MM.1S (cell line): ENCODE results near the gene KRTCAP3.
"Not testable (repeated sequence)": the region's sequence is repeated elsewhere in the genome, so short reads cannot be mapped to it uniquely, and the experiment has no call there.

Experiments used
- DNase-seq: peaks from one replicate; pipeline ENCODE4 v3.0.0-alpha.2; 2015
- H2AFZ ChIP-seq: fragments of 300-600 bp; sonication (generic); 2 replicates; pipeline ENCODE4 v1.6.0; 2016; ENCODE audit warnings: antibody characterized with exemption, low read length
- H3F3A ChIP-seq: fragments of 300-600 bp; sonication (generic); 2 replicates; pipeline ENCODE4 v1.6.1; 2016; ENCODE audit warnings: mild to moderate bottlenecking, antibody characterized with exemption, low read length, moderate library complexity, mixed read lengths; ENCODE audit not compliant: insufficient read depth
- H3K27ac ChIP-seq: fragments of 300-600 bp; sonication (generic); 2 replicates; pipeline ENCODE4 v1.5.1; 2016; ENCODE audit warnings: mild to moderate bottlenecking, low read length
- H3K27me3 ChIP-seq: fragments of 300-600 bp; sonication (generic); replicated peaks from 2 replicates; pipeline ENCODE4 v1.6.0; 2016; ENCODE audit warnings: low read length; ENCODE audit not compliant: insufficient read depth
- H3K36me3 ChIP-seq: fragments of 300-600 bp; sonication (generic); replicated peaks from 2 replicates; pipeline ENCODE4 v1.6.1; 2016; ENCODE audit warnings: mild to moderate bottlenecking, low read length, mixed read lengths; ENCODE audit not compliant: insufficient read depth
- H3K4me1 ChIP-seq: fragments of 300-600 bp; sonication (generic); 2 replicates; pipeline ENCODE4 v1.6.1; 2016; ENCODE audit warnings: low read length, mixed read lengths
- H3K4me2 ChIP-seq: fragments of 300-600 bp; sonication (generic); 2 replicates; pipeline ENCODE4 v1.6.0; 2016; ENCODE audit warnings: low read depth, low read length
- H3K4me3 ChIP-seq: fragments of 300-600 bp; sonication (generic); 2 replicates; pipeline ENCODE4 v1.5.1; 2016; ENCODE audit warnings: low read length, mixed read lengths
- H3K79me2 ChIP-seq: fragments of 300-600 bp; sonication (generic); 2 replicates; pipeline ENCODE4 v1.6.1; 2016; ENCODE audit warnings: mixed run types, low read length, mixed read lengths
- H3K9ac ChIP-seq: fragments of 300-600 bp; sonication (generic); 2 replicates; pipeline ENCODE4 v1.6.1; 2016; ENCODE audit warnings: low read length, mixed read lengths
- H3K9me2 ChIP-seq: fragments of 300-600 bp; sonication (generic); replicated peaks from 2 replicates; pipeline ENCODE4 v1.6.1; 2016; ENCODE audit warnings: mild to moderate bottlenecking, low read length, mixed read lengths; ENCODE audit not compliant: insufficient read depth
- H3K9me3 ChIP-seq: fragments of 300-600 bp; sonication (generic); replicated peaks from 2 replicates; pipeline ENCODE4 v1.6.1; 2016; ENCODE audit warnings: mild to moderate bottlenecking, low read length, mixed read lengths; ENCODE audit not compliant: insufficient read depth
- H4K20me1 ChIP-seq: fragments of 300-600 bp; sonication (generic); 2 replicates; pipeline ENCODE4 v1.6.1; 2016; ENCODE audit warnings: mild to moderate bottlenecking, low read length, moderate library complexity, mixed read lengths; ENCODE audit not compliant: insufficient read depth
- EZH2 ChIP-seq: fragments of 300-600 bp; sonication (generic); optimal IDR thresholded peaks from 2 replicates; pipeline ENCODE3; 2017; ENCODE audit warnings: low read depth, mild to moderate bottlenecking, antibody characterized with exemption, low read length, mixed read lengths
- EZH2phosphoT487 ChIP-seq: fragments of 300-600 bp; sonication (generic); IDR thresholded peaks from 2 replicates; pipeline ENCODE4 v1.6.1; 2018; ENCODE audit warnings: antibody characterized with exemption, low read length
- TF ChIP-seq, protein P1 (sequence below): fragments of 300-600 bp; sonication (generic); IDR thresholded peaks from 2 replicates; pipeline ENCODE4 v1.5.1; 2016; ENCODE audit warnings: antibody characterized with exemption, low read length, mixed read lengths

The KRTCAP3 gene

DNA sequence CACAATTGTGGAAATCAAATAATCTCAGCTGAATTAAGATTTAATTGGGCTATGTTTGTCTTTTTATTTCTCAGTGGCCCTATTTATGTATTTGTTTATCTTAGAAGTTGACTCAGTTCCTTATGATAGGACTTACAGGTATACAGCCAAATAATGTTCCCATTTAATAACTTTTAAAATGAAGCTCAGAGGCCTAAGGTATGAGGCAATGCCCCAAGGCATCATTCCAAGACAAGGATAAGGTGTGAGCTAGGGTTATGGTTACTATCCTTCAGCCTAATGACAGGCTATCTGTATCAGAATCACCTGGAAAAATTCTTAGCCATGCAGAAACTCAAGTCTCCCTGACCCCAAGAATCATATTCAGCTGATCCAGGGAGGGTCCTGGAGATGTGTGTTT is 21.2 kb upstream of the KRTCAP3 start:
- Histone ChIP-seq H2AFZ (no peak overlapping the region), H3F3A (no peaks in the 10 kb centered on the region), H3K4me1 (no peaks in the 10 kb centered on the region), H3K9ac (no peak overlapping the region), H3K9me3 (no peaks in the 10 kb centered on the region), H3K4me2 (no peak overlapping the region), H3K4me3 (no peak overlapping the region), H3K36me3 (no peaks in the 10 kb centered on the region), H3K27me3 (no peaks in the 10 kb centered on the region; the same call in 1 of the 2 replicates), H3K79me2 (no peaks in the 10 kb centered on the region), H3K27ac (no peak overlapping the region), H3K9me2 (no peaks in the 10 kb centered on the region), H4K20me1 (no peaks in the 10 kb centered on the region)
- DNase-seq: no peak
- TF ChIP-seq EZH2phosphoT487 (no peak), EZH2 (no peak)
- TF ChIP-seq, protein P1, sequence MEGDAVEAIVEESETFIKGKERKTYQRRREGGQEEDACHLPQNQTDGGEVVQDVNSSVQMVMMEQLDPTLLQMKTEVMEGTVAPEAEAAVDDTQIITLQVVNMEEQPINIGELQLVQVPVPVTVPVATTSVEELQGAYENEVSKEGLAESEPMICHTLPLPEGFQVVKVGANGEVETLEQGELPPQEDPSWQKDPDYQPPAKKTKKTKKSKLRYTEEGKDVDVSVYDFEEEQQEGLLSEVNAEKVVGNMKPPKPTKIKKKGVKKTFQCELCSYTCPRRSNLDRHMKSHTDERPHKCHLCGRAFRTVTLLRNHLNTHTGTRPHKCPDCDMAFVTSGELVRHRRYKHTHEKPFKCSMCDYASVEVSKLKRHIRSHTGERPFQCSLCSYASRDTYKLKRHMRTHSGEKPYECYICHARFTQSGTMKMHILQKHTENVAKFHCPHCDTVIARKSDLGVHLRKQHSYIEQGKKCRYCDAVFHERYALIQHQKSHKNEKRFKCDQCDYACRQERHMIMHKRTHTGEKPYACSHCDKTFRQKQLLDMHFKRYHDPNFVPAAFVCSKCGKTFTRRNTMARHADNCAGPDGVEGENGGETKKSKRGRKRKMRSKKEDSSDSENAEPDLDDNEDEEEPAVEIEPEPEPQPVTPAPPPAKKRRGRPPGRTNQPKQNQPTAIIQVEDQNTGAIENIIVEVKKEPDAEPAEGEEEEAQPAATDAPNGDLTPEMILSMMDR: no peak

DNA sequence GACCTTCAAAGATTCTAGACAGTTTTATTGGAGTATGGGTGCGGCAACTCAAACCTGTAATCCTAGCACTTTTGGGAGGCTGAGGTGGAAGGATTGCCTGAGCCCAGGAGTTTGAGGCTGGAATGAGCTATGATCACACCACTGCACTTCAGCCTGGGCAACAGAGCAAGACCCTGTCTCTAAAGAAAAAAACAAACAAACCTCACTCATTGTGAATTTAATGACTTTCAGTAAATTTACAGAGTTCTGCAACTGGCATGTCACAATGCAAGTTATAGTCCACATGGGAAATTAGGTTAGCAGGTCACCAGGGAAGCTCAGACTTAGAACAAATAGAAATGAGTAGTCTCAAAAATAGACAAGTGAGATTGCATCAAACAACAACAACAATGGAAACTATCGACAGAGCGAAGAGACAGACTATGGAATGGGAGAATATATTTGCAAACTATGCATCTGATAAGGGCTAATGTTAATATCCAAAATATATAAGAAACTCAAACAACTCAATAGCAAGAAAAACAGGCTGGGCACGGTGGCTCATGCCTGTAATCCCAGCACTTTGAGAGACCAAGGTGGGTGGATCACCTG is 20.4 kb upstream of the KRTCAP3 start:
- H3K4me3 ChIP-seq: no peak overlapping the region
- H3K27ac ChIP-seq: no peak overlapping the region
- H3K4me1 ChIP-seq: no peaks in the 10 kb centered on the region

DNA sequence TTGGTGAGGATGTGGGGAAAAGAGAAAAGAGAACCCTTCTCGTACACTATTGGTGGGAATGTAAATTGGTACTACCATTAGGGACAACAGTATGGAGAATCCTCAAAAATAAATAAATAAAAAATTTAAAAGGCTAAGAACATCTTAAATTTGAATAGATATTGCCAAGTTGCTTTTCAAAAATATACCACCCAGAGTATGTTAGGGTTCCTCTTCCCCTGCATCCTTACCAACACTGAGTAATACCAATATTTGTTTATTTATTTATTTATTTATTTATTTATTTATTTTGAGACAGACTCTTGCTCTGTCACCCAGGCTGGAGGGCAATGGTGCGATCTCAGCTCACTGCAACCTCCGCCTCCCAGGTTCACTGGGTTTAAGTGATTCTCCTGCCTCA is 19.2 kb upstream of the KRTCAP3 start:
- Histone ChIP-seq H3K9ac (no peak overlapping the region), H3K4me1 (peaks cover 6% of the 10 kb centered on the region; the same call in 1 of the 2 replicates), H3K4me2 (no peak overlapping the region), H3K79me2 (no peaks in the 10 kb centered on the region), H3K27me3 (no peaks in the 10 kb centered on the region; the same call in 1 of the 2 replicates), H3K4me3 (no peak overlapping the region), H3K9me2 (no peaks in the 10 kb centered on the region), H4K20me1 (no peaks in the 10 kb centered on the region), H3K36me3 (no peaks in the 10 kb centered on the region), H3K27ac (no peak overlapping the region), H3K9me3 (no peaks in the 10 kb centered on the region), H3F3A (peaks cover 3% of the 10 kb centered on the region), H2AFZ (no peak overlapping the region)
- TF ChIP-seq, protein P1: no peak
- TF ChIP-seq EZH2 (no peak), EZH2phosphoT487 (no peak)
- DNase-seq: no peak

More for the DNA sequence above, 20.4 kb upstream of the KRTCAP3 start:
- H3K36me3 ChIP-seq: no peaks in the 10 kb centered on the region
- H3F3A ChIP-seq: no peaks in the 10 kb centered on the region
- H3K79me2 ChIP-seq: no peaks in the 10 kb centered on the region
- H3K9me2 ChIP-seq: no peaks in the 10 kb centered on the region
- no peaks in the 10 kb centered on the region; the same call in 1 of the 2 replicates for H3K27me3 ChIP-seq
- no peaks in the 10 kb centered on the region for H4K20me1 ChIP-seq
- no peaks in the 10 kb centered on the region for H3K9me3 ChIP-seq
- H2AFZ ChIP-seq: no peak overlapping the region
- DNase-seq: no peak
- H3K9ac ChIP-seq: no peak overlapping the region
- TF ChIP-seq EZH2phosphoT487: no peak
- no peak for TF ChIP-seq EZH2
- no peak overlapping the region for H3K4me2 ChIP-seq

DNA sequence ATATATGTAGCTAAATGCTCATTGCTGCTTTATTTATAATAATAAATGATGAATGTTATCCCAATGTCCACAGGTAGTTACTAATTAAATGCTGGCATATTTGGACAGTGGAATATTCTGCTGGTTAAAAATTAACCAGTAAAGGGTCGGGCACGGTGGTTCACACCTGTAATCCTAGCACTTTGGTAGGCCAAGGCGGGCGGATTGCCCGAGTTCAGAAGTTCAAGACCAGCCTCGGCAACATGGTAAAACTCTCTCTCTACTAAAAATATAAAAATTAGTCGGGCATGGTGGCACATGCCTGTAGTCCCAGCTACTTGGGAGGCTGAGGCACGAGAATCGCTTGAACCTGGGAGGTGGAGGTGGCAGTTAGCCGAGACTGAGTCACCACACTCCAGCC is 17.1 kb upstream of the KRTCAP3 start:
- not testable (repeated sequence) for H3K36me3 ChIP-seq, H3K27me3 ChIP-seq, H3K4me3 ChIP-seq, H3K9me3 ChIP-seq, H4K20me1 ChIP-seq, H2AFZ ChIP-seq, H3K4me1 ChIP-seq, H3K9ac ChIP-seq, DNase-seq, H3K9me2 ChIP-seq, H3K27ac ChIP-seq, H3K4me2 ChIP-seq
- Histone ChIP-seq H3K79me2 (peaks cover 11% of the 10 kb centered on the region), H3F3A (peaks cover 16% of the 10 kb centered on the region)
